ENCODE results near the gene DAG1.

- TF ChIP-seq CTCF (optimal IDR thresholded peaks at IDR 0.05 in 1 of 3, IDR thresholded peaks at IDR 0.05 in 1 of 3, conservative IDR thresholded peaks at IDR 0.05 in 1 of 3; ENCODE audit: extremely low read depth in 1 of 3, insufficient read depth in 2 of 3, low read length in 3 of 3) (no peak), EZH2 (IDR thresholded peaks at IDR 0.05; ENCODE audit: low read length) (no peak)
These were observed 61.2 kb downstream of the DAG1 start for GRCh38 chr3:49531218-49531617.

Data from keratinocyte (primary cell).